Fibroblast of the conjunctiva (primary cell): ENCODE measurements around the gene BRCC3.
"Not testable (repeated sequence)": the region's sequence is repeated elsewhere in the genome, so short reads cannot be mapped to it uniquely, and the experiment has no call there.

Source experiments
- DNase-seq: peaks from one replicate; pipeline ENCODE4 v3.0.0-alpha.2; 2010; ENCODE audit warnings: low read depth

The BRCC3 gene

GRCh38 chrX:155144926-155145325 lies 73.6 kb downstream of the BRCC3 start:
- no peak for DNase-seq

- not testable (repeated sequence) for DNase-seq
These were observed 76.3 kb downstream of the BRCC3 start for GRCh38 chrX:155147612-155148011.

GRCh38 chrX:155148166-155148565 lies 76.9 kb downstream of the BRCC3 start:
- not testable (repeated sequence) for DNase-seq

GRCh38 chrX:155148724-155149537 lies 77.6 kb downstream of the BRCC3 start:
- peak; percentile 4 for DNase-seq

- no peak for DNase-seq
These were observed 98.6 kb downstream of the BRCC3 start for GRCh38 chrX:155169881-155170280.
